M059J (cell line): ENCODE results near the gene TRIM69. TPM values are rescaled to one million over a fixed set of nuclear protein-coding genes. Genes with fewer than 3 reads are reported as not detected.
"Not testable (repeated sequence)": the region's sequence is repeated elsewhere in the genome, so short reads cannot be mapped to it uniquely, and the experiment has no call there.

Source experiments
- DNase-seq: peaks from one replicate; pipeline ENCODE4 v3.0.0-alpha.2; 2012; ENCODE audit warnings: low read depth
- total RNA-seq: library from RNA; depleted of rRNA; stranded (reverse); fragments of >200 nt; shearing (Covaris generic); gene quantifications from 2 replicates; pipeline ENCODE4 v1.2.3, GENCODE V29; 2014

TRIM69 gene
- total RNA-seq, 1 experiment from 2014 or later, result 37.2 TPM

GRCh38 chr15:44743454-44743853 is 7.1 kb downstream of the TRIM69 start:
- not testable (repeated sequence) for DNase-seq

GRCh38 chr15:44753345-44753744 is 17.0 kb downstream of the TRIM69 start:
- DNase-seq, result no peak

GRCh38 chr15:44763187-44763586 is 26.9 kb downstream of the TRIM69 start:
- DNase-seq, result no peak

GRCh38 chr15:44763848-44764247 is 27.5 kb downstream of the TRIM69 start:
- no peak for DNase-seq

GRCh38 chr15:44765036-44765435 is 28.7 kb downstream of the TRIM69 start:
- no peak for DNase-seq

GRCh38 chr15:44769521-44769920 is 33.2 kb downstream of the TRIM69 start:
- DNase-seq, result peak; percentile 15

- DNase-seq, result not testable (repeated sequence)
These were observed 34.4 kb downstream of the TRIM69 start for GRCh38 chr15:44770715-44771114.

- DNase-seq, result no peak
These were observed 39.6 kb downstream of the TRIM69 start for GRCh38 chr15:44775953-44776352.

GRCh38 chr15:44779761-44780160 is 43.4 kb downstream of the TRIM69 start:
- no peak for DNase-seq

GRCh38 chr15:44780608-44781007 is 44.3 kb downstream of the TRIM69 start:
- no peak for DNase-seq

- no peak for DNase-seq
These were observed 44.9 kb downstream of the TRIM69 start for GRCh38 chr15:44781128-44781810.

- DNase-seq, result peak; percentile 39
These were observed 46.2 kb downstream of the TRIM69 start for GRCh38 chr15:44782516-44782915.

- not testable (repeated sequence) for DNase-seq
These were observed 48.6 kb downstream of the TRIM69 start for GRCh38 chr15:44784918-44785274.

- DNase-seq, result peak; percentile 46
These were observed 52.4 kb downstream of the TRIM69 start for GRCh38 chr15:44788748-44789147.

GRCh38 chr15:44790215-44790614 is 53.9 kb downstream of the TRIM69 start:
- no peak for DNase-seq

- DNase-seq, result no peak
These were observed 54.3 kb downstream of the TRIM69 start for GRCh38 chr15:44790656-44791055.

GRCh38 chr15:44792715-44793114 is 56.4 kb downstream of the TRIM69 start:
- DNase-seq, result no peak

- DNase-seq, result no peak
These were observed 57.7 kb downstream of the TRIM69 start for GRCh38 chr15:44794072-44794471.

- DNase-seq, result no peak
These were observed 60.2 kb downstream of the TRIM69 start for GRCh38 chr15:44796508-44796907.

- DNase-seq, result peak; percentile 13
These were observed 62.5 kb downstream of the TRIM69 start for GRCh38 chr15:44798826-44799225.

GRCh38 chr15:44801364-44801763 is 65.0 kb downstream of the TRIM69 start:
- DNase-seq, result no peak

- DNase-seq, result no peak
These were observed 65.5 kb downstream of the TRIM69 start for GRCh38 chr15:44801797-44802196.

- DNase-seq, result no peak
These were observed 66.0 kb downstream of the TRIM69 start for GRCh38 chr15:44802336-44802735.
